Peyer's patch (tissue), 4 donors: ENCODE data around the gene RPL14. TPM values are rescaled to one million over a fixed set of nuclear protein-coding genes. Genes with fewer than 3 reads are reported as not detected.
A peak's percentile ranks its signal among the peaks of the same experiment; 100 is the strongest.

Source experiments
- DNase-seq, 3 donors: peaks; one replicate each; pipeline ENCODE4 v3.0.0-alpha.2; 2017 to 2019
- H3K27ac ChIP-seq, 4 donors: fragments of 200-600 bp; sonication (generic); one replicate each; pipeline ENCODE4 v1.5.1; 2016 to 2019
- H3K27me3 ChIP-seq, 2 donors: fragments of 200-600 bp; sonication (generic); one replicate each; pipeline ENCODE4 v1.5.1; 2019
- H3K36me3 ChIP-seq, 3 donors: fragments of 200-600 bp; sonication (generic); one replicate each; pipeline ENCODE4 v1.5.1; 2016 to 2019
- H3K4me1 ChIP-seq, 4 donors: fragments of 200-600 bp; sonication (generic); one replicate each; pipeline ENCODE4 v1.5.1; 2016 to 2019
- H3K4me3 ChIP-seq, 4 donors: fragments of 200-600 bp; sonication (generic); 1 replicate in 3 of 4; 2 replicates in 1 of 4; pipeline ENCODE4 v1.5.1; 2016 to 2019; ENCODE audit warnings: mild to moderate bottlenecking in 1 of 4
- H3K9me3 ChIP-seq, 4 donors: fragments of 200-600 bp; sonication (generic); one replicate each; pipeline ENCODE4 v1.5.1; 2016 to 2019; ENCODE audit warnings: mild to moderate bottlenecking in 1 of 4
- POLR2A ChIP-seq, 2 donors: fragments of 450-650 bp; IDR thresholded peaks; one replicate each; pipeline ENCODE4 v1.5.1; 2017; ENCODE audit warnings: antibody characterized with exemption in 2 of 2, mild to moderate bottlenecking in 2 of 2, moderate library complexity in 2 of 2
- total RNA-seq, 4 donors: library from RNA; depleted of rRNA; stranded (reverse); fragments of >200 nt; gene quantifications; one replicate each; pipeline ENCODE4 v1.1.0, GENCODE V29; 2016
- TF ChIP-seq, protein P1 (sequence below), 6 experiments: fragments of 450-650 bp in 4 of 6; fragments of 200-600 bp in 2 of 6; sonication (generic) in 1 of 6; IDR thresholded peaks; one replicate each; pipeline ENCODE4 v1.5.1; 2017 to 2019; ENCODE audit warnings: antibody characterized with exemption in 6 of 6, mild to moderate bottlenecking in 3 of 6, moderate library complexity in 1 of 6

Gene RPL14
- total RNA-seq, 4 donors from 2014 or later, result 102 to 406 (median 172) TPM

DNA sequence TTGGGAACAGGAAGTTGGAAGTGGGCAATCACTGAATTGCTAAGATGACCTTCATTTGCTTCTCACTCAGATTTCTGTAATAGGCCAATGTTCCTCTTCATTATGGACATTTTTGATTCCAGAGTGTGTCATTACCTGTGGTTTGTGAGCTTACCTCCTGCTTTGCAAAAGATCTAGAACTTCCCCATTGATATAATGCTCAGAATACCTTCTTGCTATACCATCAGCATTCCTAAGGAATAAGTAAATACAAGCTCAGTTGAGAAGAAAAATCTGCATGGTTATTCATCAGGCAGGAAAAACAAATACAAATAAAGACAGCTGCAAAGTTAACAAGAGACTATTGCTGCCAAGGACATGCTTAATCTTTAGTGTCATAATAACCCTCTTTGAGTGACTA is 5.6 kb upstream of the RPL14 start:
- TF ChIP-seq POLR2A (IDR thresholded peaks at IDR 0.05), result no peak
- TF ChIP-seq, protein P1, sequence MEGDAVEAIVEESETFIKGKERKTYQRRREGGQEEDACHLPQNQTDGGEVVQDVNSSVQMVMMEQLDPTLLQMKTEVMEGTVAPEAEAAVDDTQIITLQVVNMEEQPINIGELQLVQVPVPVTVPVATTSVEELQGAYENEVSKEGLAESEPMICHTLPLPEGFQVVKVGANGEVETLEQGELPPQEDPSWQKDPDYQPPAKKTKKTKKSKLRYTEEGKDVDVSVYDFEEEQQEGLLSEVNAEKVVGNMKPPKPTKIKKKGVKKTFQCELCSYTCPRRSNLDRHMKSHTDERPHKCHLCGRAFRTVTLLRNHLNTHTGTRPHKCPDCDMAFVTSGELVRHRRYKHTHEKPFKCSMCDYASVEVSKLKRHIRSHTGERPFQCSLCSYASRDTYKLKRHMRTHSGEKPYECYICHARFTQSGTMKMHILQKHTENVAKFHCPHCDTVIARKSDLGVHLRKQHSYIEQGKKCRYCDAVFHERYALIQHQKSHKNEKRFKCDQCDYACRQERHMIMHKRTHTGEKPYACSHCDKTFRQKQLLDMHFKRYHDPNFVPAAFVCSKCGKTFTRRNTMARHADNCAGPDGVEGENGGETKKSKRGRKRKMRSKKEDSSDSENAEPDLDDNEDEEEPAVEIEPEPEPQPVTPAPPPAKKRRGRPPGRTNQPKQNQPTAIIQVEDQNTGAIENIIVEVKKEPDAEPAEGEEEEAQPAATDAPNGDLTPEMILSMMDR (IDR thresholded peaks at IDR 0.05), result no peak
- no peaks in the 10 kb centered on the region for H3K27me3 ChIP-seq
- H3K36me3 ChIP-seq, result no peaks in the 10 kb centered on the region
- H3K4me1 ChIP-seq, result peaks cover 0 to 10% (median 1%) of the 10 kb centered on the region in 4 donors
- no peak overlapping the region for H3K4me3 ChIP-seq
- no peak for DNase-seq
- H3K9me3 ChIP-seq, result no peaks in the 10 kb centered on the region
- H3K27ac ChIP-seq, result no peak overlapping the region

DNA sequence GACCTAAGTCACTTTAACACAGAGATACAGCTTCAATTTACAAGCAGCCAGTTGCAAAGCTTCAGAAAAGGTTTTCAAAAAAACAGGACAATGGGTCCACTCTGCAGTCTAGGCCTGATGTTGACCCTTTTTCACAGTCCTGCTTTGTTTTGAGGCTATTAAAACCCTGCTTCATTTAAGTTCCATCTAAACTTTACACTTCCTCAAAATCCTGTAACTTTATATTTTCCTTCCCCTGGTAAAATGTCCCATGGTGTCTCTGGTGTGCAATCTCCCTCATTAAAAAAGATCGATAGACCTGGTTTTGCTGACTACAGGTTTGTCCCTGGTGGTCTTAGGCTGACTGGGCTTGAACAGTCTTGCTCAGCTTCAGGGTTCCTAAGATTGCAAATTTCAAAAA is 5.1 kb upstream of the RPL14 start:
- Histone ChIP-seq H3K27ac (peak overlapping the region in 2 of 4 donors; percentile 83 to 94), H3K4me3 (peak overlapping the region in 2 of 4 donors; percentile 65 to 67)
- TF ChIP-seq POLR2A (IDR thresholded peaks at IDR 0.05), result no peak
- TF ChIP-seq, protein P1 (IDR thresholded peaks at IDR 0.05), result no peak

GRCh38 chr3:40452562-40452875 is 4.6 kb upstream of the RPL14 start:
- Histone ChIP-seq H3K27me3 (no peaks in the 10 kb centered on the region), H3K36me3 (no peaks in the 10 kb centered on the region)
- TF ChIP-seq, protein P1 (IDR thresholded peaks at IDR 0.05), result no peak
- no peak for TF ChIP-seq POLR2A (IDR thresholded peaks at IDR 0.05)

More for the DNA sequence above, 5.1 kb upstream of the RPL14 start:
- Histone ChIP-seq H3K27me3 (no peaks in the 10 kb centered on the region), H3K9me3 (no peaks in the 10 kb centered on the region), H3K4me1 (peaks cover 0 to 10% (median 2%) of the 10 kb centered on the region in 4 donors), H3K36me3 (no peaks in the 10 kb centered on the region)
- DNase-seq, result no peak

GRCh38 chr3:40452876-40453730 is 4.0 kb upstream of the RPL14 start:
- H3K36me3 ChIP-seq, result peaks cover 0 to under 1% (median 0%) of the 10 kb centered on the region in 3 donors
- peak; percentile 41 to 57 for TF ChIP-seq POLR2A (IDR thresholded peaks at IDR 0.05)
- TF ChIP-seq, protein P1 (IDR thresholded peaks at IDR 0.05), result no peak
- H3K27me3 ChIP-seq, result no peaks in the 10 kb centered on the region
- peak overlapping the region; percentile 54 to 67 (median 61) for H3K4me3 ChIP-seq
- no peaks in the 10 kb centered on the region for H3K9me3 ChIP-seq
- DNase-seq, result peak; percentile 98 to 99 (median 99)
- H3K4me1 ChIP-seq, result peaks cover under 1 to 14% (median 4%) of the 10 kb centered on the region in 4 donors
- H3K27ac ChIP-seq, result peak overlapping the region; percentile 83 to 94 (median 92)

More at GRCh38 chr3:40452562-40452875, 4.6 kb upstream of the RPL14 start:
- Histone ChIP-seq H3K9me3 (no peaks in the 10 kb centered on the region), H3K4me3 (peak overlapping the region; percentile 54 to 67 (median 61)), H3K27ac (peak overlapping the region; percentile 83 to 94 (median 92)), H3K4me1 (peaks cover 0 to 10% (median 2%) of the 10 kb centered on the region in 4 donors)
- DNase-seq, result no peak

DNA sequence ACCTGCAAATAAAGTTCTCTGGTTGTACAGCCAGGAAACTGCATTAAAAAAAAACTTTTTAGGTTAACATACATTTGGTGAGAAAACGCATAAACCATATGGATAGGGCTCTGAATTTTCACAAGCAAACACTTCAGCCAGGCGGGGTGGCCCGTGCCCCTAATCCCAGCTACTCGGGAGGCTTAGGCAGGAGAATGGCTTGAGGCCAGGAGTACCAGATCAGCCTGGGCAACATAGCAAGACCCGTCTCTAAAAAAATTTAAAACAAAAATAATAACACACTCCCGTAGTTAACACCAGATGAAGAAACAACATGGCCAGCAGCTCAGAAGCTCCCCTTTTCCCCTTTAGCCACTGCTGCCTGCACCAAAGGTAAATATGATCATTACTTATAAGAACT is 3.2 kb upstream of the RPL14 start:
- DNase-seq, result no peak
- H3K4me3 ChIP-seq, result peak overlapping the region in 2 of 4 donors; percentile 65 to 67
- H3K9me3 ChIP-seq, result no peaks in the 10 kb centered on the region
- no peaks in the 10 kb centered on the region for H3K27me3 ChIP-seq
- H3K36me3 ChIP-seq, result peaks cover 0 to 9% (median 0%) of the 10 kb centered on the region in 3 donors
- H3K27ac ChIP-seq, result peak overlapping the region in 2 of 4 donors; percentile 83 to 91
- peaks cover 3 to 22% (median 11%) of the 10 kb centered on the region in 4 donors for H3K4me1 ChIP-seq
- no peak for TF ChIP-seq POLR2A (IDR thresholded peaks at IDR 0.05)
- TF ChIP-seq, protein P1 (IDR thresholded peaks at IDR 0.05), result peak in 1 of 6 experiments; percentile 2
